ENCODE results near the gene SOX5.

DNA sequence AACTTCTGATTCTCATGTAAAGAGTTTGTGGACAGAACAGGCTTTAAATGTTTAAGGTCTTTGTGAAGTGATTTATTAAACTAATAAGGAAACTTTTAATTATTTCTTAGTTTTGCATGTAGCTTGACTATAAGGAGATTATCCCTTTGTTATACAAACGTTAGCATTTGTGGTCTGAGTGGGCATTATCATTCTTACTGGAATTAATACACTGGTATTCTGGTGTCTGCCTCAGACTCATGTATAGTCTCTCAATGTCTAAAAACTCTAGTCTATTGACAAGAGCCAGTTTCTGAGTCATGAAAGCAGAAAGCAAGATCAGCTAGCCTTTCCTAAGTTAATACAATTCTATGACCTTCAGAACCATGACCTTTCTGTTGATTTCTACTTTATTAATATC, 51.3 kb downstream of the SOX5 start:
- TF ChIP-seq, protein P1, sequence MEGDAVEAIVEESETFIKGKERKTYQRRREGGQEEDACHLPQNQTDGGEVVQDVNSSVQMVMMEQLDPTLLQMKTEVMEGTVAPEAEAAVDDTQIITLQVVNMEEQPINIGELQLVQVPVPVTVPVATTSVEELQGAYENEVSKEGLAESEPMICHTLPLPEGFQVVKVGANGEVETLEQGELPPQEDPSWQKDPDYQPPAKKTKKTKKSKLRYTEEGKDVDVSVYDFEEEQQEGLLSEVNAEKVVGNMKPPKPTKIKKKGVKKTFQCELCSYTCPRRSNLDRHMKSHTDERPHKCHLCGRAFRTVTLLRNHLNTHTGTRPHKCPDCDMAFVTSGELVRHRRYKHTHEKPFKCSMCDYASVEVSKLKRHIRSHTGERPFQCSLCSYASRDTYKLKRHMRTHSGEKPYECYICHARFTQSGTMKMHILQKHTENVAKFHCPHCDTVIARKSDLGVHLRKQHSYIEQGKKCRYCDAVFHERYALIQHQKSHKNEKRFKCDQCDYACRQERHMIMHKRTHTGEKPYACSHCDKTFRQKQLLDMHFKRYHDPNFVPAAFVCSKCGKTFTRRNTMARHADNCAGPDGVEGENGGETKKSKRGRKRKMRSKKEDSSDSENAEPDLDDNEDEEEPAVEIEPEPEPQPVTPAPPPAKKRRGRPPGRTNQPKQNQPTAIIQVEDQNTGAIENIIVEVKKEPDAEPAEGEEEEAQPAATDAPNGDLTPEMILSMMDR (IDR thresholded peaks at IDR 0.05) = no peak
- TF ChIP-seq POLR2A (IDR thresholded peaks at IDR 0.05) = no peak

Data from vagina (tissue), 2 donors.